H9 (cell line): ENCODE data around the gene PSMB9. TPM values are rescaled to one million over a fixed set of nuclear protein-coding genes. Genes with fewer than 3 reads are reported as not detected.

ENCODE experiments used
- DNase-seq: peaks from one replicate; pipeline ENCODE4 v3.0.0-alpha.2; 2017
- H2AFZ ChIP-seq: one replicate; pipeline ENCODE4 v1.6.1; 2013; ENCODE audit warnings: mild to moderate bottlenecking, low read length, control low read depth, moderate library complexity
- H2AK5ac ChIP-seq: 2 replicates; pipeline ENCODE4 v1.6.1; 2013; ENCODE audit warnings: low read length, control low read depth, mixed read lengths; ENCODE audit not compliant: insufficient read length
- H2BK120ac ChIP-seq: one replicate; pipeline ENCODE4 v1.6.1; 2013; ENCODE audit warnings: low read depth, mild to moderate bottlenecking, low read length, control low read depth, inconsistent platforms; ENCODE audit not compliant: poor library complexity, severe bottlenecking
- H2BK12ac ChIP-seq: 2 replicates; pipeline ENCODE4 v1.6.1; 2013; ENCODE audit warnings: low read length, control low read depth, mixed read lengths, low read depth; ENCODE audit not compliant: insufficient read length
- H2BK15ac ChIP-seq: 2 replicates; pipeline ENCODE4 v1.6.1; 2013; ENCODE audit warnings: low read depth, low read length, control low read depth
- H2BK20ac ChIP-seq: one replicate; pipeline ENCODE4 v1.6.1; 2013; ENCODE audit warnings: low read depth, mild to moderate bottlenecking, low read length, control low read depth, inconsistent platforms; ENCODE audit not compliant: poor library complexity, severe bottlenecking
- H2BK5ac ChIP-seq: 2 replicates; pipeline ENCODE4 v1.6.1; 2013; ENCODE audit warnings: low read length, control low read depth, mixed read lengths; ENCODE audit not compliant: insufficient read length
- H3K14ac ChIP-seq: 2 replicates; pipeline ENCODE4 v1.6.1; 2013; ENCODE audit warnings: low read length, control low read depth; ENCODE audit not compliant: insufficient read depth
- H3K18ac ChIP-seq: 2 replicates; pipeline ENCODE4 v1.6.1; 2013; ENCODE audit warnings: low read depth, mild to moderate bottlenecking, mixed read lengths, low read length, control low read depth; ENCODE audit not compliant: insufficient read length
- H3K23ac ChIP-seq: 2 replicates; pipeline ENCODE4 v1.6.1; 2013; ENCODE audit warnings: low read length, control low read depth, mixed read lengths, low read depth; ENCODE audit not compliant: insufficient read length
- H3K23me2 ChIP-seq: 2 replicates; pipeline ENCODE4 v1.6.1; 2013; ENCODE audit warnings: low read depth, mild to moderate bottlenecking, mixed read lengths, low read length, control low read depth; ENCODE audit not compliant: insufficient read length, poor library complexity, severe bottlenecking
- H3K27ac ChIP-seq: 2 replicates; pipeline ENCODE4 v1.5.1; 2013; ENCODE audit warnings: low read length, control low read depth, mixed read lengths, low read depth; ENCODE audit not compliant: insufficient read length
- H3K27me3 ChIP-seq: 2 replicates; pipeline ENCODE4 v1.6.1; 2013; ENCODE audit warnings: low read length, control low read depth, inconsistent platforms; ENCODE audit not compliant: insufficient read depth
- H3K4ac ChIP-seq: 2 replicates; pipeline ENCODE4 v1.6.1; 2013; ENCODE audit warnings: low read depth, mild to moderate bottlenecking, control low read depth, inconsistent platforms, low read length, moderate library complexity
- H3K4me1 ChIP-seq: 2 replicates; pipeline ENCODE4 v1.6.1; 2013; ENCODE audit warnings: low read length, control low read depth, inconsistent platforms; ENCODE audit not compliant: insufficient read depth
- H3K4me2 ChIP-seq: 2 replicates; pipeline ENCODE4 v1.6.1; 2013; ENCODE audit warnings: low read length, control low read depth, mixed read lengths; ENCODE audit not compliant: insufficient read length, insufficient read depth
- H3K56ac ChIP-seq: 2 replicates; pipeline ENCODE4 v1.6.1; 2013; ENCODE audit warnings: low read depth, mild to moderate bottlenecking, mixed read lengths, low read length, control low read depth; ENCODE audit not compliant: insufficient read length
- H3K79me1 ChIP-seq: 2 replicates; pipeline ENCODE4 v1.6.1; 2013; ENCODE audit warnings: low read depth, mild to moderate bottlenecking, moderate library complexity, low read length, control low read depth, inconsistent platforms; ENCODE audit not compliant: insufficient read depth, poor library complexity, severe bottlenecking
- H3K79me2 ChIP-seq: 2 replicates; pipeline ENCODE4 v1.6.1; 2013; ENCODE audit warnings: low read length, control low read depth, inconsistent platforms; ENCODE audit not compliant: insufficient read depth
- H3K9ac ChIP-seq: 2 replicates; pipeline ENCODE4 v1.6.1; 2013; ENCODE audit warnings: low read length, control low read depth, mixed read lengths; ENCODE audit not compliant: insufficient read length; ENCODE audit errors: extremely low read depth
- H3K9me3 ChIP-seq: one replicate; pipeline ENCODE4 v1.6.1; 2013; ENCODE audit warnings: low read depth, low read length, inconsistent platforms; ENCODE audit not compliant: control insufficient read depth
- H3T11ph ChIP-seq: one replicate; pipeline ENCODE4 v1.6.1; 2013; ENCODE audit warnings: mild to moderate bottlenecking, low read length, control low read depth, inconsistent platforms
- H4K20me1 ChIP-seq: one replicate; pipeline ENCODE4 v1.6.1; 2013; ENCODE audit not compliant: control insufficient read depth, insufficient read length, insufficient read depth
- H4K5ac ChIP-seq: 2 replicates; pipeline ENCODE4 v1.6.1; 2013; ENCODE audit warnings: low read depth, mild to moderate bottlenecking, mixed read lengths, low read length, control low read depth; ENCODE audit not compliant: insufficient read length
- H4K8ac ChIP-seq: replicated peaks from 2 replicates; pipeline ENCODE4 v1.6.1; 2013; ENCODE audit warnings: low read length, control low read depth, mixed read lengths, low read depth; ENCODE audit not compliant: insufficient read length
- H4K91ac ChIP-seq: 2 replicates; pipeline ENCODE4 v1.6.1; 2013; ENCODE audit warnings: low read depth, mild to moderate bottlenecking, moderate library complexity, mixed read lengths, low read length, control low read depth; ENCODE audit not compliant: insufficient read length
- H3K27ac Mint-ChIP-seq, 3 experiments: 2 replicates in 2 of 3; 3 replicates in 1 of 3; pipeline ENCODE4 v1.8.0; 2020 to 2021; ENCODE audit warnings: mixed read lengths in 3 of 3, mild to moderate bottlenecking in 1 of 3, moderate library complexity in 1 of 3
- H3K27me3 Mint-ChIP-seq: 2 replicates; pipeline ENCODE4 v1.8.0; 2021; ENCODE audit warnings: low read depth, mild to moderate bottlenecking, moderate library complexity, mixed read lengths
- H3K36me3 Mint-ChIP-seq, 3 experiments: 2 replicates in 2 of 3; 3 replicates in 1 of 3; pipeline ENCODE4 v1.8.0; 2020 to 2021; ENCODE audit warnings: low read depth in 3 of 3, mixed read lengths in 3 of 3; ENCODE audit not compliant: insufficient read depth in 1 of 3
- H3K4me1 Mint-ChIP-seq, 2 experiments: 2 replicates each; pipeline ENCODE4 v1.8.0; 2020; ENCODE audit warnings: mixed read lengths in 2 of 2
- H3K4me3 Mint-ChIP-seq, 2 experiments: 2 replicates in 1 of 2; 3 replicates in 1 of 2; pipeline ENCODE4 v1.8.0; 2020 to 2021; ENCODE audit warnings: mild to moderate bottlenecking in 2 of 2, mixed read lengths in 2 of 2, moderate library complexity in 1 of 2
- H3K9me3 Mint-ChIP-seq, 2 experiments: 2 replicates in 1 of 2; 3 replicates in 1 of 2; pipeline ENCODE4 v1.8.0; 2020; ENCODE audit warnings: mild to moderate bottlenecking in 2 of 2, mixed read lengths in 2 of 2, moderate library complexity in 1 of 2
- CTCF ChIP-seq: fragments of 200-600 bp; sonication (generic); conservative IDR thresholded peaks from 3 replicates; pipeline ENCODE4 v1.8.0; 2021; ENCODE audit warnings: antibody characterized with exemption, mild to moderate bottlenecking
- WGBS: extraction: QIAGEN DNeasy Blood & Tissue Kit; methylation state at CpG from one replicate; pipeline ENCODE4 v1.1.7; 2013; ENCODE audit warnings: missing lambda C conversion rate, low lambda C conversion rate, mixed read lengths; ENCODE audit not compliant: insufficient read length; ENCODE audit errors: extremely low coverage; 5-methylcytosine and 5-hydroxymethylcytosine counted together
- total RNA-seq: library from RNA; stranded (reverse); gene quantifications from 2 replicates; pipeline ENCODE4 v1.2.1, GENCODE V29; 2021

Gene PSMB9
- total RNA-seq, 1 experiment from 2014 or later: 3.5 TPM

- Mint-ChIP-seq H3K9me3 (no peaks in the 10 kb centered on the region), H3K4me3 (no peak overlapping the region), H3K36me3 (no peaks in the 10 kb centered on the region), H3K4me1 (peaks cover 5 to 7% of the 10 kb centered on the region in 2 experiments), H3K27ac (no peak overlapping the region), H3K27me3 (peaks cover 16% of the 10 kb centered on the region)
- Histone ChIP-seq H2BK12ac (no peak overlapping the region), H3K23ac (no peak overlapping the region), H3K79me1 (no peaks in the 10 kb centered on the region), H3T11ph (no peak overlapping the region), H2BK5ac (no peak overlapping the region), H2BK15ac (no peak overlapping the region), H2BK120ac (no peak overlapping the region), H4K20me1 (no peaks in the 10 kb centered on the region), H3K79me2 (no peaks in the 10 kb centered on the region), H3K23me2 (no peaks in the 10 kb centered on the region), H4K91ac (no peak overlapping the region), H3K14ac (no peak overlapping the region), H3K18ac (no peak overlapping the region), H3K9ac (no peak overlapping the region), H3K4ac (no peak overlapping the region), H3K56ac (no peak overlapping the region), H4K5ac (no peak overlapping the region), H4K8ac (no peak overlapping the region), H3K27me3 (no peaks in the 10 kb centered on the region), H2BK20ac (no peak overlapping the region), H3K27ac (no peak overlapping the region), H2AFZ (no peak overlapping the region), H3K9me3 (no peaks in the 10 kb centered on the region), H3K4me2 (no peak overlapping the region), H2AK5ac (no peak overlapping the region), H3K4me1 (no peaks in the 10 kb centered on the region)
- TF ChIP-seq CTCF: no peak
- no peak for DNase-seq
- no CpG with 5 or more reads among the region's 10 CpGs for WGBS
These were observed 11.9 kb downstream of the PSMB9 start for GRCh38 chr6:32865724-32866443.
